ENCODE measurements around the gene ELFN1.

Gene ELFN1

DNA sequence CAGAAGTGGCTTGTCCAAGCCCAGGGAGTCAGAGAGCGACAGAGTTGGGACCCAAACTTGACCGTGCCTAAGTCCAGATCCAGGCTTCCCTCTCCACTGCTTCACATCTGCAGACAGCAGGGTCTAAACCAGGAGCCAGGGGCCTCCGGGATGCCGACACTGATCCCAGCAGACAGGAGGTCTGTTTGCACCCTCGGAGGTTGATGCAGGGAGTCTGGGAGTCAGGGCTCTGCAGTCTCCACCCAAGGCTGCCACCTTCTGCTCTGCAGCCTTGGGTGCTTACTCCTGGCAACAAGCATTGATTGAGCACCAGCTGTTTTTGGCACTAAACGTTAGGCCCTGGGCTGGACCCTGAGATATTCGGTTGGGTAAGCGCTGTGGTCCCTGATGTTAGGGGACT, 21.0 kb downstream of the ELFN1 start:
- TF ChIP-seq, protein P1, sequence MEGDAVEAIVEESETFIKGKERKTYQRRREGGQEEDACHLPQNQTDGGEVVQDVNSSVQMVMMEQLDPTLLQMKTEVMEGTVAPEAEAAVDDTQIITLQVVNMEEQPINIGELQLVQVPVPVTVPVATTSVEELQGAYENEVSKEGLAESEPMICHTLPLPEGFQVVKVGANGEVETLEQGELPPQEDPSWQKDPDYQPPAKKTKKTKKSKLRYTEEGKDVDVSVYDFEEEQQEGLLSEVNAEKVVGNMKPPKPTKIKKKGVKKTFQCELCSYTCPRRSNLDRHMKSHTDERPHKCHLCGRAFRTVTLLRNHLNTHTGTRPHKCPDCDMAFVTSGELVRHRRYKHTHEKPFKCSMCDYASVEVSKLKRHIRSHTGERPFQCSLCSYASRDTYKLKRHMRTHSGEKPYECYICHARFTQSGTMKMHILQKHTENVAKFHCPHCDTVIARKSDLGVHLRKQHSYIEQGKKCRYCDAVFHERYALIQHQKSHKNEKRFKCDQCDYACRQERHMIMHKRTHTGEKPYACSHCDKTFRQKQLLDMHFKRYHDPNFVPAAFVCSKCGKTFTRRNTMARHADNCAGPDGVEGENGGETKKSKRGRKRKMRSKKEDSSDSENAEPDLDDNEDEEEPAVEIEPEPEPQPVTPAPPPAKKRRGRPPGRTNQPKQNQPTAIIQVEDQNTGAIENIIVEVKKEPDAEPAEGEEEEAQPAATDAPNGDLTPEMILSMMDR (conservative IDR thresholded peaks at IDR 0.05) = no peak
- no peak overlapping the region for H3K27ac ChIP-seq

DNA sequence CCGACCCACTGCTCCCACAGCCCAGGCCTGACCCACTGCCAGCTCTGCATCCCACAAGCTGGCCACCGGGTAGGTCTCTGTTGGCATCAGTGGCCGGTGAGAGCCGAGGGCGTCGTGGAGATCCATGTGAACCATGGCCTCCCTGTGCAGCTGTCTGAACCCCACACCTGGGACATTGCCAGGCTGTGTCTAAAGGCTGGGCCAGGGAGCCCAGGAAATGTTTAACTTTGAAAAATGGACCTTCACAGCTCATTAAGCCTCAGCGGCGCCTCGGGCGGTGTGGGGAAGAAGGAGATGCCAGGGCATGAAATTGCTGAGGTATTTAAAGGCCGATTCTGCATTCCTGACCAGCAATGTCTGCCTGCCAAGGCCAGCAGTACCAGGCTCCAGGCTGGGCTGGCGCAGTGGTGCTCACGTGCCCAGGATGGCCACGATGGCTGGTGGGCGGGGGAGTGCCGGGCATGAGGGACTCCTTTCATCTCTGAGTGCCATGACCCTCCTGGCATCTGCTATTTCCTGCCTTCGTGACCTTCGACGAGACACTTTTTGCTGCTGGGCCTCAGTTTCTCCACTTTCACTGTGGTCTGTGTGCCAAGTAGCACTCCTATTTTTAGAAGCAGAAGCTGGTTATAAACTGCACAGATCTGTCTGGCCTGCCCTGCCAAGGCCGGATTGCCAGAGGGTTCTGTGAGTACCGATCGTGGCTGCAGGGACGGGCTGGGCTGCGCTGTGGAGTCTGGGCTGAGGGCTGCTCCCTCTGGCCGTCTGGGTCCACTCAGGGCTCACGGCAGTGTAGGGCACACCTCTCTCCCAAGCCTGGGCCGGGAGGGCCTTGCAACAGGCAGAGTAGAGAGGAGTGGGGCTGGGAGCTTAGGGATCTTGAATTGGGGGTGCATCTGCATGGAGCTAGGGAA, 21.8 kb downstream of the ELFN1 start:
- no peak overlapping the region for H3K27ac ChIP-seq
- TF ChIP-seq, protein P1 (conservative IDR thresholded peaks at IDR 0.05) = no peak

GRCh38 chr7:1692515-1693418, 22.7 kb downstream of the ELFN1 start:
- no peak overlapping the region for H3K27ac ChIP-seq

DNA sequence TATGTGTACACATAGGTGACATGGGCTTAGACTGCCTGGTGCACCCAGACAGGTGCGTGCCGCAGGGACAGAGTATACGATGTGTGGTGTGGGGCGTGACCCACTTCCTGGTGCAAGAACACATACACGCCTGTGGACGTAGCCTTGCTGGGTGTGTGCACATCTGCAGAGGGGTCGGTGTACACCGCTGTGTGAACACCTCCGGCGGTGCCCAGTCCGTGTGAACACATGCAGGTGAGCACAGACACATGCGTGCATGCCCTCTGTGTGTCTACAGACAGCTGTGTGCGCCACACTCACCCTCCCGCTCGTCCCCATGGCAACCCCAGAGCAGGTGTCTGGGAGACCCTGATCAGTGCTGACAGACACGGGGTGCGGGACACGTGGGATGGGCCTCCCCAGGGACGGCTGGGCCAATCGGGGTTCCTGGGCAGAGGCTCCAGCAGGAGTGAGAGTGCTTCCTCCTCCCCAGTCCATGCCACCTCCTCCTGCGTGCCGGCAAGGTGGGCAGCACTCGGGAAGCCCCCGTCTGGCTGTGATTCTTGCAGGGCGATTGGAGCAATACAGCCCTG, 23.4 kb downstream of the ELFN1 start:
- TF ChIP-seq, protein P1 (conservative IDR thresholded peaks at IDR 0.05) = no peak
- H3K27ac ChIP-seq = no peak overlapping the region

More at GRCh38 chr7:1692515-1693418, 22.7 kb downstream of the ELFN1 start:
- TF ChIP-seq, protein P1 (conservative IDR thresholded peaks at IDR 0.05) = no peak

DNA sequence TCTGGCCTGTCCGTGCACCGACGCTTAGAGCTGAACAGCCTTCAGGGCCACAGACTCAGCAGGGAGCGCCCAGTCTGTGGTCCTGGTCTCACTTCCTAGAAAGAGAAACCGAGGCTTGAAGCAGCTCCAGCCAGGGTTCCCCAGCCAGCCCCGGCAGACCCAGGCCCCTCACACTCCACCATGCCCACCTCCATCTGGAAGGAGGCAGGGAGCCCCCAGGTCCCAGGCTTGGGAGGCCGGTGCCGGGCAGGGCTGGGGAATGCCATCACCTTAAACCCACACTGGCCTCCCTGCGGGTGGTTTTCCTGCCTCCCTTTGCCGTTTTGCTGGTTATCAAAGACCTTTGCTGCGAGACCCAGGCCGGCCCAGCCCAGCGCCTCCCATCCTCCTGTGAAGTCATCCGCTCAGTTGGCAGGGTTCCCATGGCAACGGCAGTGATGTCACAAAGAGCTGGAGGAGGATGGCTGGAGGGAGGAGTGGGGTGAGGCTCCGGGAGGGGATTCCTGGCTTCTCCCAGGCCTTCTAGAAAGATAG, 24.0 kb downstream of the ELFN1 start:
- no peak overlapping the region for H3K27ac ChIP-seq
- TF ChIP-seq, protein P1 (conservative IDR thresholded peaks at IDR 0.05) = no peak

GRCh38 chr7:1694611-1695511, 24.8 kb downstream of the ELFN1 start:
- TF ChIP-seq, protein P1 (conservative IDR thresholded peaks at IDR 0.05) = no peak
- H3K27ac ChIP-seq = no peak overlapping the region
